HepG2 (cell line): ENCODE data around the gene ZNF132. TPM values are rescaled to one million over a fixed set of nuclear protein-coding genes. Genes with fewer than 3 reads are reported as not detected.

Source experiments
- ATAC-seq: fragments of 200-7000 bp; cut with Tn5 transposase; 3 replicates; pipeline ENCODE4 v1.9.1; 2020; ENCODE audit warnings: mild to moderate bottlenecking, moderate library complexity
- BruUV-seq: library from RNA; stranded (reverse); fragments of 400-500 nt; replicated peaks from 2 replicates; lab custom pipeline; 2021; lab: Mats Ljungman, UMichigan
- CTCF ChIA-PET: fragments of 300-600 bp; formaldehyde crosslinking; extraction: SDS; loops from one replicate; lab custom pipeline; 2021; ENCODE audit warnings: low total read pairs, inconsistent platforms, low intra/inter-chr PET ratio; lab: Yijun Ruan, JAX
- POLR2A ChIA-PET: fragments of 350-600 bp; sonication (Branson Sonifier 250); formaldehyde crosslinking; loops from one replicate; lab custom pipeline; 2020; ENCODE audit warnings: antibody characterized with exemption, inconsistent platforms; lab: Yijun Ruan, JAX
- DNase-seq: peaks from one replicate; pipeline ENCODE4 v3.0.0-alpha.2; 2015; ENCODE audit warnings: low spot score
- FAIRE-seq: peaks from 3 replicates; lab custom pipeline; 2011; peaks lifted over from hg19 to GRCh38; lab: Jason Lieb, UNC
- H2AFZ ChIP-seq: one replicate; pipeline ENCODE4 v1.6.1; 2011; ENCODE audit warnings: low read length, inconsistent platforms
- H3K27ac ChIP-seq: fragments of 300-600 bp; 3 replicates; pipeline ENCODE4 v1.8.0; 2011; ENCODE audit warnings: mixed run types, mild to moderate bottlenecking, mixed read lengths, low read length, inconsistent platforms; ENCODE audit not compliant: insufficient read depth; ENCODE audit errors: extremely low read length
- H3K27me3 ChIP-seq, 2 experiments: fragments of 200-600 bp in 1 of 2; 2 replicates in 1 of 2; 3 replicates in 1 of 2; pipeline versions ENCODE4 v1.6.0 to v1.8.0; 2011; ENCODE audit warnings: low read length in 2 of 2, mild to moderate bottlenecking in 2 of 2, moderate library complexity in 2 of 2, inconsistent platforms in 1 of 2; ENCODE audit not compliant: insufficient read depth in 2 of 2, control insufficient read depth in 1 of 2
- H3K36me3 ChIP-seq, 2 experiments: fragments of 200-600 bp in 1 of 2; replicated peaks in 1 of 2; 2 replicates in 1 of 2; 3 replicates in 1 of 2; pipeline versions ENCODE4 v1.5.1 to v1.8.0; 2011; ENCODE audit warnings: low read length in 2 of 2, inconsistent platforms in 1 of 2; ENCODE audit not compliant: insufficient read depth in 2 of 2, control insufficient read depth in 1 of 2
- H3K4me1 ChIP-seq: 2 replicates; pipeline ENCODE4 v1.5.1; 2012; ENCODE audit warnings: low read length, inconsistent platforms; ENCODE audit not compliant: insufficient read depth
- H3K4me2 ChIP-seq: 2 replicates; pipeline ENCODE4 v1.6.0; 2011; ENCODE audit warnings: low read depth, low read length, inconsistent platforms
- H3K4me3 ChIP-seq, 3 experiments: fragments of 200-600 bp in 1 of 3; sonication (generic), shearing (Covaris generic) in 1 of 3; replicated peaks in 1 of 3; 2 replicates each; pipeline ENCODE4 v1.5.1; 2011 to 2016; ENCODE audit warnings: low read length in 3 of 3, inconsistent platforms in 2 of 3, low read depth in 2 of 3, mild to moderate bottlenecking in 2 of 3, control low read depth in 1 of 3, mixed read lengths in 1 of 3; ENCODE audit not compliant: insufficient read depth in 1 of 3
- H3K79me2 ChIP-seq: one replicate; pipeline ENCODE4 v1.6.1; 2011; ENCODE audit warnings: low read length, inconsistent platforms; ENCODE audit not compliant: insufficient read depth
- H3K9ac ChIP-seq: 2 replicates; pipeline ENCODE4 v1.6.0; 2011; ENCODE audit warnings: mild to moderate bottlenecking, low read depth, low read length, inconsistent platforms; ENCODE audit not compliant: insufficient read depth
- H3K9me3 ChIP-seq: 2 replicates; pipeline ENCODE4 v1.5.1; 2012; ENCODE audit warnings: mild to moderate bottlenecking, low read length
- H4K20me1 ChIP-seq: 2 replicates; pipeline ENCODE4 v1.6.0; 2011; ENCODE audit warnings: inconsistent platforms, mild to moderate bottlenecking, low read length, moderate library complexity; ENCODE audit not compliant: insufficient read depth
- ARID2 ChIP-seq: sonication (generic); formaldehyde crosslinking; IDR thresholded peaks from 2 replicates; pipeline ENCODE4 v1.8.1; 2022; ENCODE audit warnings: mild to moderate bottlenecking, missing genetic modification reagents, borderline replicate concordance
- CEBPG ChIP-seq: IDR thresholded peaks from 2 replicates; pipeline ENCODE4 v1.6.1; 2016
- EED ChIP-seq: sonication (generic); formaldehyde crosslinking; IDR thresholded peaks from 2 replicates; pipeline ENCODE4 v1.5.0; 2020; ENCODE audit warnings: mild to moderate bottlenecking, missing genetic modification reagents
- HNRNPK ChIP-seq: fragments of 200-400 bp; formaldehyde crosslinking; IDR thresholded peaks from 2 replicates; pipeline ENCODE4 v1.6.1; 2018; ENCODE audit warnings: low read length, low read depth, moderate library complexity, mild to moderate bottlenecking; ENCODE audit not compliant: poor library complexity, severe bottlenecking
- MAFG ChIP-seq: sonication (generic); formaldehyde crosslinking; IDR thresholded peaks from 2 replicates; pipeline ENCODE4 v1.5.1; 2020; ENCODE audit warnings: mild to moderate bottlenecking, missing genetic modification reagents
- MATR3 ChIP-seq: sonication (generic); formaldehyde crosslinking; IDR thresholded peaks from 2 replicates; pipeline ENCODE4 v1.4.0; 2020; ENCODE audit warnings: missing genetic modification reagents
- NR2F6 ChIP-seq, 2 experiments: IDR thresholded peaks; 2 replicates each; pipeline ENCODE4 v1.6.1; 2016; ENCODE audit warnings: antibody characterized with exemption in 1 of 2, mild to moderate bottlenecking in 1 of 2
- SALL1 ChIP-seq: sonication (generic); formaldehyde crosslinking; IDR thresholded peaks from 2 replicates; pipeline ENCODE4 v1.8.0; 2022; ENCODE audit warnings: mild to moderate bottlenecking, missing genetic modification reagents
- SKI ChIP-seq: fragments of 450-650 bp; IDR thresholded peaks from one replicate; pipeline ENCODE4 v1.6.1; 2018; ENCODE audit warnings: mild to moderate bottlenecking; ENCODE audit not compliant: partially characterized antibody
- THYN1 ChIP-seq: sonication (generic); formaldehyde crosslinking; IDR thresholded peaks from 2 replicates; pipeline ENCODE4 v1.8.1; 2023; ENCODE audit warnings: low read depth, mild to moderate bottlenecking, moderate library complexity, missing genetic modification reagents, borderline replicate concordance
- ZBTB1 ChIP-seq: sonication (generic); formaldehyde crosslinking; IDR thresholded peaks from 2 replicates; pipeline ENCODE4 v1.4.0; 2020; ENCODE audit warnings: missing genetic modification reagents, borderline replicate concordance
- ZNF124 ChIP-seq: sonication (generic); formaldehyde crosslinking; IDR thresholded peaks from 2 replicates; pipeline ENCODE4 v1.4.0; 2020; ENCODE audit warnings: missing genetic modification reagents
- ZNF232 ChIP-seq: sonication (generic); formaldehyde crosslinking; IDR thresholded peaks from 2 replicates; pipeline ENCODE4 v1.4.0; 2020; ENCODE audit warnings: missing genetic modification reagents, borderline replicate concordance
- ZNF354B ChIP-seq: sonication (generic); formaldehyde crosslinking; IDR thresholded peaks from 2 replicates; pipeline ENCODE4 v1.8.0; 2022; ENCODE audit warnings: mild to moderate bottlenecking, missing genetic modification reagents
- ZNF562 ChIP-seq: sonication (generic); formaldehyde crosslinking; IDR thresholded peaks from 2 replicates; pipeline ENCODE4 v1.8.0; 2022; ENCODE audit warnings: missing genetic modification reagents, borderline replicate concordance
- ZNF589 ChIP-seq: sonication (generic); formaldehyde crosslinking; conservative IDR thresholded peaks from 2 replicates; pipeline ENCODE4 v1.8.0; 2022; ENCODE audit warnings: mild to moderate bottlenecking, moderate library complexity, missing genetic modification reagents
- ZNF652 ChIP-seq: IDR thresholded peaks from 2 replicates; pipeline ENCODE4 v1.6.1; 2016; ENCODE audit warnings: low read depth, borderline replicate concordance
- ZNF747 ChIP-seq: sonication (generic); formaldehyde crosslinking; IDR thresholded peaks from 2 replicates; pipeline ENCODE4 v1.8.1; 2023; ENCODE audit warnings: missing genetic modification reagents, mild to moderate bottlenecking, borderline replicate concordance
- ZSCAN9 ChIP-seq: IDR thresholded peaks from 2 replicates; pipeline ENCODE4 v1.6.1; 2016; ENCODE audit warnings: borderline replicate concordance
- WGBS: methylation state at CpG from one replicate; pipeline ENCODE4 v1.1.6; 2017; ENCODE audit warnings: low lambda C conversion rate; 5-methylcytosine and 5-hydroxymethylcytosine counted together
- in situ Hi-C: cut with HindIII; loops from 2 replicates; pipeline ENCODE4 v1.10.0; 2017; ENCODE audit warnings: low pct_unique_long_range_greater_than_20kb; ENCODE audit not compliant: extremely low pct_ligation_motif_present
- intact Hi-C: fragments of 100-400 bp; cut with micrococcal nuclease; formaldehyde crosslinking; loops from one replicate; pipeline ENCODE4 v1.10.0; 2022; ENCODE audit not compliant: unreplicated experiment
- polyA plus RNA-seq, 8 experiments: library from polyadenylated mRNA; depleted of rRNA in 3 of 8; stranded (reverse) in 7 of 8; unstranded in 1 of 8; fragments of >200 nt; fragmentation: Illumina TruSeq in 4 of 8; extraction: Trizol in 4 of 8; gene quantifications; 2 replicates each; pipeline versions ENCODE4 v1.2.1 to v1.2.3, GENCODE V29; 2011 to 2016; ENCODE audit warnings: low read depth in 4 of 8, missing spikeins in 1 of 8, mixed read lengths in 1 of 8; ENCODE audit not compliant: insufficient read depth in 1 of 8
- total RNA-seq, 5 experiments: library from RNA; depleted of rRNA; stranded (reverse); fragments of >200 nt; fragmentation: Illumina TruSeq; extraction: Trizol; gene quantifications; 2 replicates each; pipeline ENCODE4 v1.2.3, GENCODE V29; 2016; ENCODE audit warnings: low read depth in 1 of 5
- TF ChIP-seq, protein P1 (sequence below), 2 experiments: sonication (generic) in 1 of 2; formaldehyde crosslinking in 1 of 2; IDR thresholded peaks; 2 replicates each; pipeline versions ENCODE4 v1.4.0 to v1.6.1; 2018 to 2020; ENCODE audit warnings: missing genetic modification reagents in 2 of 2, borderline replicate concordance in 1 of 2, low read depth in 1 of 2, mild to moderate bottlenecking in 1 of 2, missing biosample characterization in 1 of 2

Gene ZNF132
- total and polyA plus RNA-seq, 2 of the 13 experiments (the other 11 are each of a cell fraction or from before 2014, with no cell fraction given): not detected

DNA sequence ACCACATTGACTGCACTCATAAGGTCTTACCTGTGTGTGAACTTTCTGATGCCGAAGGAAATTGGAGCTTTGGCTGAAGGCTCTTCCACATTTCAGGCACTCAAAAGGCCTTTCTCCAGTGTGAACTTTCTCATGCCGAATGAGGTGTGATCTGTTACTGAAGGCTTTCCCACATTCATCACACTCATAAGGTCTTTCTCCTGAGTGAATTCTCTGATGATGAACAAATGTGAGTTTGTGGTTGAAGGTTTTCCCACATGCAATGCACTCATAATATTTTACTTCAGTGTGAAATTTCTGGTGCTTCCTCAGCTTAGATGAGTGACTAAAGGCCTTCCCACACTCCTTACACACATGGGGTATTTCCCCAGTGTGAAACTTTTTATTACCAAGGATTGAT, 5.7 kb downstream of the ZNF132 start:
- H3K9me3 ChIP-seq: no peaks in the 10 kb centered on the region
- H3K27me3 ChIP-seq: no peaks in the 10 kb centered on the region
- H3K79me2 ChIP-seq: no peaks in the 10 kb centered on the region
- no peak overlapping the region for H3K27ac ChIP-seq
- ATAC-seq (no peak), FAIRE-seq (no peak), DNase-seq (no peak)
- H2AFZ ChIP-seq: no peak overlapping the region
- TF ChIP-seq NR2F6 (IDR thresholded peaks at IDR 0.05) (no peak), NR2F6 (CRISPR knock-in tag; IDR thresholded peaks at IDR 0.05) (no peak), ZNF124 (CRISPR knock-in tag) (no peak), MATR3 (CRISPR knock-in tag) (no peak), ZNF354B (CRISPR knock-in tag) (no peak), ZSCAN9 (CRISPR knock-in tag) (no peak), ZBTB1 (CRISPR knock-in tag) (no peak), ZNF652 (CRISPR knock-in tag) (no peak), SALL1 (CRISPR knock-in tag) (no peak), ZNF747 (CRISPR knock-in tag) (no peak), ZNF562 (CRISPR knock-in tag) (no peak), THYN1 (CRISPR knock-in tag) (no peak), HNRNPK (no peak), ZNF589 (no peak), MAFG (no peak), SKI (no peak), ARID2 (no peak), CEBPG (CRISPR knock-in tag) (no peak), ZNF232 (no peak), EED (no peak)
- TF ChIP-seq, protein P1, sequence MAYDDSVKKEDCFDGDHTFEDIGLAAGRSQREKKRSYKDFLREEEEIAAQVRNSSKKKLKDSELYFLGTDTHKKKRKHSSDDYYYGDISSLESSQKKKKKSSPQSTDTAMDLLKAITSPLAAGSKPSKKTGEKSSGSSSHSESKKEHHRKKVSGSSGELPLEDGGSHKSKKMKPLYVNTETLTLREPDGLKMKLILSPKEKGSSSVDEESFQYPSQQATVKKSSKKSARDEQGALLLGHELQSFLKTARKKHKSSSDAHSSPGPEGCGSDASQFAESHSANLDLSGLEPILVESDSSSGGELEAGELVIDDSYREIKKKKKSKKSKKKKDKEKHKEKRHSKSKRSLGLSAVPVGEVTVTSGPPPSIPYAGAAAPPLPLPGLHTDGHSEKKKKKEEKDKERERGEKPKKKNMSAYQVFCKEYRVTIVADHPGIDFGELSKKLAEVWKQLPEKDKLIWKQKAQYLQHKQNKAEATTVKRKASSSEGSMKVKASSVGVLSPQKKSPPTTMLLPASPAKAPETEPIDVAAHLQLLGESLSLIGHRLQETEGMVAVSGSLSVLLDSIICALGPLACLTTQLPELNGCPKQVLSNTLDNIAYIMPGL (CRISPR knock-in tag; IDR thresholded peaks at IDR 0.05; ENCODE audit: borderline replicate concordance in 1 of 2, low read depth in 1 of 2): no peak
- H3K36me3 ChIP-seq: no peaks in the 10 kb centered on the region
- no peak overlapping the region for H3K4me3 ChIP-seq
- ChIA-PET CTCF (no interaction called here), POLR2A (no interaction called here)
- BruUV-seq: no TSS peak
- in situ Hi-C loops: no loop called here
- intact Hi-C loops: no loop called here
- no peak overlapping the region for H3K4me2 ChIP-seq
- WGBS: 100% methylated on average over 2 of the region's 2 CpGs
- H3K4me1 ChIP-seq: no peaks in the 10 kb centered on the region
- H4K20me1 ChIP-seq: no peaks in the 10 kb centered on the region
- H3K9ac ChIP-seq: no peak overlapping the region
